Kidney (tissue), 14 donors: ENCODE measurements around the gene PODXL2. TPM values are rescaled to one million over a fixed set of nuclear protein-coding genes. Genes with fewer than 3 reads are reported as not detected.

Experiments used
- DNase-seq, 5 donors: peaks; one replicate each; pipeline ENCODE4 v3.0.0-alpha.2; 2013 to 2020
- FAIRE-seq: peaks from 2 replicates; lab custom pipeline; 2012; peaks lifted over from hg19 to GRCh38; lab: Jason Lieb, UNC
- H3K27ac ChIP-seq, 2 donors: one replicate each; pipeline ENCODE4 v1.7.0; 2013; ENCODE audit warnings: low read depth in 2 of 2, low read length in 2 of 2, inconsistent platforms in 1 of 2
- H3K27me3 ChIP-seq: one replicate; pipeline ENCODE4 v1.7.1; 2013; ENCODE audit warnings: low read length, inconsistent platforms; ENCODE audit not compliant: control insufficient read depth, insufficient read depth
- H3K36me3 ChIP-seq, 3 donors: one replicate each; pipeline versions ENCODE4 v1.7.0 to v1.7.1; 2013; ENCODE audit warnings: low read length in 3 of 3, control low read depth in 1 of 3, inconsistent platforms in 1 of 3; ENCODE audit not compliant: insufficient read depth in 3 of 3, control insufficient read depth in 2 of 3
- H3K4me1 ChIP-seq, 3 donors: one replicate each; pipeline versions ENCODE4 v1.7.0 to v1.7.1; 2013; ENCODE audit warnings: low read length in 3 of 3, inconsistent platforms in 1 of 3, low read depth in 1 of 3; ENCODE audit not compliant: control insufficient read depth in 2 of 3, insufficient read depth in 2 of 3
- H3K4me3 ChIP-seq, 3 donors: one replicate each; pipeline versions ENCODE4 v1.7.0 to v1.8.1; 2013; ENCODE audit warnings: low read length in 3 of 3, control low read depth in 1 of 3, inconsistent platforms in 1 of 3
- H3K9ac ChIP-seq, 3 donors: one replicate each; pipeline versions ENCODE4 v1.7.0 to v1.7.1; 2013; ENCODE audit warnings: low read length in 3 of 3, control low read depth in 1 of 3, inconsistent platforms in 1 of 3
- H3K9me3 ChIP-seq, 3 donors: one replicate each; pipeline versions ENCODE4 v1.7.0 to v1.7.1; 2013; ENCODE audit warnings: low read length in 3 of 3, control low read depth in 1 of 3, inconsistent platforms in 1 of 3; ENCODE audit not compliant: control insufficient read depth in 2 of 3, insufficient read depth in 1 of 3
- intact Hi-C: fragments of 100-400 bp; cut with DNase I; formaldehyde crosslinking; loops from one replicate; pipeline ENCODE4 v1.11.1; 2022
- polyA plus RNA-seq: library from polyadenylated mRNA; stranded (reverse); fragments of 350-450 nt; fragmentation: Illumina TruSeq; extraction: RNeasy Lipid Tissue Mini Kit (QIAGEN cat#74804); gene quantifications from one replicate; pipeline ENCODE4 v1.2.3, GENCODE V29; 2014; ENCODE audit warnings: low read depth, low replicate concordance; ENCODE audit not compliant: insufficient read depth
- total RNA-seq: library from RNA; stranded (reverse); fragmentation: NEBNext Ultra II Directional; extraction: Animal tissue kit (Norgen Biotek cat#: 25700); gene quantifications from one replicate; pipeline ENCODE4 v1.2.1, GENCODE V29; 2021
- TF ChIP-seq, protein P1 (sequence below): IDR thresholded peaks from 3 replicates; pipeline ENCODE4 v1.5.1; 2012; ENCODE audit warnings: mild to moderate bottlenecking, moderate library complexity, borderline replicate concordance; ENCODE audit not compliant: insufficient read depth; ENCODE audit errors: extremely low read depth
- donor health status: control.
- donor health status: control.
- donor health status: control.
- donor health status: control.
- donor health status: control.
- donor health status: DM: yes; HTN: yes; CAD: no.
- donor health status: Normal renal cell carcinoma (clear cell type).

Gene PODXL2
- total and polyA plus RNA-seq, 2 donors from 2014 or later = 7.4 to 10.5 TPM

DNA sequence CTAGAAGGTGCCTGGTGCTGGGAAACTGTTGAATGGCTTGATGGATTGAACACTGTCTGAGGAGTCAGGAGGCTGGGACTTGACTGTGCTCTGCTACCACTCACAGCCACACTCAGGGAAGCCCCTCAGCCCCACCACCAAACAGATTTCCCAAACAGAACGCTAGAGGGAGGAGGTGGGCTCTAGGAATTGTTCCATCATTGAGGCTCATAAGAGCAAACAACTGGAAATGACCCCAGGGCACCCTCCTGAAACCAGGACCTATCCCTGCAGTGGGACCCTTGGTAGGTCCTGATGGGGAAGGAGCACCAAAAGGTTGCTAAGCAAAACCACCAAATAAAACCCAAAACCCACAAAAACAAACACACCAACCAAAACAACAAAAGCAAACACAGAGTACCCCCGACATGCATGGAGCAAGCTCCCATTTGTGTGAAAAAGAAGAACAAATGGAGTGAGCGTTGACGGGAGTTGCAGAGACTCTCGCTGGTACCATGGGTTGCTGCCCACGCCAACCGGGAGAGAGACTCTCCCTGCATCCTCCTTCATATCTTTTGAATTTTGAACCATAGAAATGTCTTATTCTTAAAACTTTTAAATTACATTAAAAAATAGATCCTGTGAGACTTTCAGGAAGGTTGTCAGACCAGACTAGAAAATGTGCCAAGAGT, 89.4 kb downstream of the PODXL2 start:
- H3K9me3 ChIP-seq = no peaks in the 10 kb centered on the region
- FAIRE-seq (no peak), DNase-seq (no peak)
- no peaks in the 10 kb centered on the region for H3K27me3 ChIP-seq
- intact Hi-C loops = no loop called here
- peaks cover 0 to 6% (median 2%) of the 10 kb centered on the region in 3 donors for H3K4me1 ChIP-seq
- no peak overlapping the region for H3K27ac ChIP-seq
- no peak overlapping the region for H3K4me3 ChIP-seq
- no peaks in the 10 kb centered on the region for H3K36me3 ChIP-seq
- TF ChIP-seq, protein P1, sequence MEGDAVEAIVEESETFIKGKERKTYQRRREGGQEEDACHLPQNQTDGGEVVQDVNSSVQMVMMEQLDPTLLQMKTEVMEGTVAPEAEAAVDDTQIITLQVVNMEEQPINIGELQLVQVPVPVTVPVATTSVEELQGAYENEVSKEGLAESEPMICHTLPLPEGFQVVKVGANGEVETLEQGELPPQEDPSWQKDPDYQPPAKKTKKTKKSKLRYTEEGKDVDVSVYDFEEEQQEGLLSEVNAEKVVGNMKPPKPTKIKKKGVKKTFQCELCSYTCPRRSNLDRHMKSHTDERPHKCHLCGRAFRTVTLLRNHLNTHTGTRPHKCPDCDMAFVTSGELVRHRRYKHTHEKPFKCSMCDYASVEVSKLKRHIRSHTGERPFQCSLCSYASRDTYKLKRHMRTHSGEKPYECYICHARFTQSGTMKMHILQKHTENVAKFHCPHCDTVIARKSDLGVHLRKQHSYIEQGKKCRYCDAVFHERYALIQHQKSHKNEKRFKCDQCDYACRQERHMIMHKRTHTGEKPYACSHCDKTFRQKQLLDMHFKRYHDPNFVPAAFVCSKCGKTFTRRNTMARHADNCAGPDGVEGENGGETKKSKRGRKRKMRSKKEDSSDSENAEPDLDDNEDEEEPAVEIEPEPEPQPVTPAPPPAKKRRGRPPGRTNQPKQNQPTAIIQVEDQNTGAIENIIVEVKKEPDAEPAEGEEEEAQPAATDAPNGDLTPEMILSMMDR = no peak
- H3K9ac ChIP-seq = no peak overlapping the region

GRCh38 chr3:127718916-127719290, 89.9 kb downstream of the PODXL2 start:
- Histone ChIP-seq H3K4me3 (no peak overlapping the region), H3K27me3 (no peaks in the 10 kb centered on the region), H3K4me1 (peaks cover 0 to 6% (median 2%) of the 10 kb centered on the region in 3 donors), H3K9me3 (no peaks in the 10 kb centered on the region), H3K9ac (no peak overlapping the region), H3K36me3 (no peaks in the 10 kb centered on the region), H3K27ac (no peak overlapping the region)
- intact Hi-C loops = no loop called here
- TF ChIP-seq, protein P1 = no peak
- FAIRE-seq = no peak
- DNase-seq = no peak

DNA sequence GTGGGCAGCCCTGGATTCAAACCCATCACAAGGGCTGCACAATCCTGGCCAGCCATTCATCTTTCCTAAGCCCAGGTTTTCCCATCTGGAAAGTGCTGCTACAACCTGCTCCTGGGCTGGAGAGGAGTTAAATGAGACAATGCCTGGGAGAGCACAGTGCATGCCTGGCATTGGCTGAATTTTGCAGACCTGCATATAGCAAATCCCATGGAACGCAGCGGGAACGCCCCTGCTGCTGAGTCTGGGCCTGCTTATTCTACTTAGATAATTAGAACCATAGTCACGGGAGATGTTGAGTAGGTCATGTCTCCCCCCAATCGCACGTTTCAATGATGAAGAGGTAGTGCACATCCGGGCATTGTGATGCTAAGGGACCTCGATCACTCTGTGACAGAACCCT, 90.4 kb downstream of the PODXL2 start:
- H3K9ac ChIP-seq = no peak overlapping the region
- TF ChIP-seq, protein P1 = no peak
- no peaks in the 10 kb centered on the region for H3K27me3 ChIP-seq
- no peaks in the 10 kb centered on the region for H3K9me3 ChIP-seq
- no peaks in the 10 kb centered on the region for H3K36me3 ChIP-seq
- DNase-seq = no peak
- H3K4me3 ChIP-seq = no peak overlapping the region
- FAIRE-seq = no peak
- H3K27ac ChIP-seq = no peak overlapping the region
- peaks cover 0 to 6% (median 2%) of the 10 kb centered on the region in 3 donors for H3K4me1 ChIP-seq
- intact Hi-C loops = no loop called here
